EH (cell line): Measurements from ENCODE around the gene EYA2.

Source experiments
- DNase-seq: peaks from one replicate; pipeline ENCODE4 v3.0.0-alpha.2; 2015; ENCODE audit warnings: low read depth

The EYA2 gene

DNA sequence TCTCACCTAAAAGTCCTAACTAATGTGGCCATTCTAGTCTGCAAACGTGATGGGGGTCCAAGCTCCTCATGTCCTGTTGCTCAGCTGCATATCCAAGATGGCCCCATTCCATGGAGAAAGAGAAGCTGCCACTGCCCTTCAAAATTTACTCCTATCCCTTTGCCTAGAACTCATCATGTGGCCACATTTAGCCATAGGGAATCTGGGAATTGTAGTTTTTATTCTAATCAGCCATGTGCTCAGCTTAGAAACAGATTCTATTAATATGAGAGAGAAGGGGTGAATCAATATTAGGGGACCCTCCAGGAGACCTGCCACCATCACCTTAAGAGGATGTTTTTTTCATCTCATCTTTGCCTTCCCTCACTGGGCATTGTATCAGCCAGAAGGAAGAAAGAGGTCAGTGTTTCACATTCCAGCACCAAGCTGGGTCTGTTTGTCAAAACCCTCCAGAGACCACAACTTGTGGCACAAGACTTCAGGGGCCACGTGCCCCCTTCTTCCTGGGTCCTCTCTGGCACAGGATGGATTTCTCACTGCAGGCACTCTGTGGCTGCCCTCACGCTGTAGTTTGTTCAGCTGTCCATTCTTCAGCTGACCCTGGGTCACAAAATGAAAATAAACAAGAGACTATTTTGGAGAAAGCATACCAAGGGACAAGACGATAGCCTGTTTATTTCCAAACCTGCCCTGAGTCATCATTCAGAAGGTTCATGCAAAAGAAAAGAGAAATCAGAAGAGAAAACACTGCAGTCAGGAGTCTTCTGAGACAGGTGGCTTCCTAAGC lies 172.0 kb downstream of the EYA2 start:
- DNase-seq = peak; percentile 42

DNA sequence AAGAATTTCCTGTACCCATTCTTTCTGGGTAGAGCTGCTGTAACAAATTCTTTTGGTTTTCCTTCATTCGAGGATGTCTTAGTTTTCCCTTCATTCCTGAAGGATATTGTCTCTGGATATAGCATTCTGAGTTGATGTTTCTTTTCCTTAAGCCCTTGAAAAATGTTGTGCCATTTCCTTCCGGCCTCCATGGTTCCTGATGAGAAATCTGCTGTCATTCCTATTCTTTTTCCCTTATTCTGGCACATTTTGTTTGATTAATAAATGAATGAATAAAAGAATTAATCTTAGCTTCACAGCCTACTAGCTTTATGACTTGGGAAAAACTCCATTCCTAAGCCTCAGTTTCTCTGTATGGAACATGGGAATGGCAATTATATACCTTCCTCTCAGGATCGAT lies 173.1 kb downstream of the EYA2 start:
- no peak for DNase-seq

DNA sequence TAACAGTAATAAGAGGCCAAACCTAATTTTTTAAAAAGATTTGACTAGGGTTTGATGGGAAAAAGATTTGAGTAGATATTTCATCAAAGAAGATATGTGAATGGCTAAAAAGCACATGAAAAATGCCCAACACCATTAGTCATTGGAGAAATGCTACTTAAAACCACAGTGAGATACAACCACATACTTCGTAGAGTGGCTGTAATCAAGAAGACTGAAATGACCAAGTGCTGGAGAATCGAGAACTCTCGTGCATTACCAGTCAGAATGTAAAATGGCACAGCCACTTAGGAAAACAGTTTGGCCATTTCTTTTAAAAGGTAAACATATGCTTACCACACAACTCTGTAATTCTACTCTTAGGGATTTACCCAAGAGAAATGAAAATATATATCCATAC lies 175.5 kb downstream of the EYA2 start:
- DNase-seq = peak; percentile 19

DNA sequence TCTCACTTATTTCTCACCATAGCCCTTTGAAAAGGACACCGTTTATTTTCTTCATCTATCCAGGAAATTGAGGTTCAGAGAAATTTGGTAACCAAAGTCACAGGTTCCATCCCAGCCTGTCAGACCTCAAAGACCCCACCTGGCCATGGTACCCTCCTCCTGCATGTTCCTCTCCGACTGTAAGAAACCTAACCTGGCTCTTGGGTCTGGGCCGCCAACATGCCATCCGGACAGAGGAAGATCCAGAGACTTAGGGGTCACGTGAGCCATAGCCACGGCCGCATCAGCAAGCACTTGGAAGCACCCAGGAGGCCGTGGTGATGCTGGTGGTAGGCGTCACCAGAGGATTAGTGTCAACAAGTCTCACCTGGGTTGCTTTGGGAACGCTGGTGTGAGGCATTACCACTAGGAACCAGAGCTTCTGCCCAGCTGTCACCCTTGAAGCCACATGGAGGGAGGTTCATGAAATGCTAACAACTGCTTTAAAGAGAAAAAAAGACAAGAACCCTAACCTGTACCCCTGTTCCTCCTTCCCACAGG lies 177.1 kb downstream of the EYA2 start:
- no peak for DNase-seq

DNA sequence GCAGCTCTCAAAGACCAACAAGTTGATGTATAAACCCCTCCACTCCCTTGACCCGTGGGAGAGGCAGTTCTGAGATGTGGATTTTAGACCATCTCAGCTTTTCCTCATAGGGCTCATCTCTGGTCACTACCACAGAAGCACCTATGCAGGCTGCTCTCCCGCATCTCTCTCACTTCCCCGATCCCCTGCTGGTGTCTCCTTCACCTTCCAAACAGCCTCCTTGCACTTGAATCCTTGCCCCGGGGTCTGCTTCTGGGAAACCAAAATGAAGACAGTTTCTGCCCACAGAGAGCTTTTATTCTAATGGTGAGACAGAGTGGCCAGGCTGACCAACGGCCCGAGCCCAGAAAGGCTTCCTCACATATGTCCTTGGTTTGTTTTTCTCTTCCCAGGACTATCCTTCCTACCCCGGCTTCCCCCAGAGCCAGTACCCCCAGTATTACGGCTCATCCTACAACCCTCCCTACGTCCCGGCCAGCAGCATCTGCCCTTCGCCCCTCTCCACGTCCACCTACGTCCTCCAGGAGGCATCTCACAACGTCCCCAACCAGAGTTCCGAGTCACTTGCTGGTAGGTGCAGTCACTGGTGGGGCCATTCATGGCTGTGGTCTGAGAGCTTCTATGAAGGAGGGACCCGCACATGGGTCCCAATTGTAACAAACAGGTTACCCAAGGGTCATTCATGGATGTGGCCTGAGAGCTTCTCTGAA lies 179.3 kb downstream of the EYA2 start:
- DNase-seq = no peak

DNA sequence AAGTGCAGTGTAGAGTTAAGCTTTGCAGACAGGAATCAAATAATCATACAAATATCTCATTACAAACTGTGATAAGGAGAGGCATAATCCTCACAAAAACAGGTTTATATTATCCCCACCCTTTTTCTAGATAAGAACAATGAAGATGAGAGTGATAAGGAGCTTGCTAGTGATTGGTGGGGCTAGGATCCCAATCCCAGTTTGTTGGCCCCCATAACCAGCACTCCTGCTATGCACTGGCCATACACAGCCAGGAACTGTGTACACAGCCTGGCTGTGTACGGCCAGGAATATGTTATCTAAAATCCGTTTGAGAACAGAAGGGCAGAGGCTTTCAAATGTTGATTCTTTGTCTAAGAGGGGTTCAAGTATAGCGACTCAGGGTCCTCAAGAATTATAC lies 180.6 kb downstream of the EYA2 start:
- no peak for DNase-seq

DNA sequence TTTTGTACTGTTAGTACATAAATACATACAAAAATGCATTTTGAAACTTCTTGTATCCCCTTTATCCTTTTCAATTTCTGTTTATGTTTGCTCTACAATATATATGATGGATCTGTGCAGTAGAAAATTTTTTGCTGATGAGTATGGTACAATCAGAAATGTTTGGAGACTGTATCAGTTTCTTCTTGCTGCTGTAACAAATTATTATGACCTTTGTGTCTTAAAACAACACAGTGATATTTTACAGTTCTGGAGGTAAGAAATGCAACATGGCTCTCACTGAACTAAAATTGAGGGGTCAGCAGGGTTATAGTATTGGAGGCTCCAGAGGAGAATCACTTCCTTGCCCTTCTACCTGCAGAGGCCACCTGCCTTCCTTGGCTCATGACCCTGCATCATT lies 184.4 kb downstream of the EYA2 start:
- no peak for DNase-seq

DNA sequence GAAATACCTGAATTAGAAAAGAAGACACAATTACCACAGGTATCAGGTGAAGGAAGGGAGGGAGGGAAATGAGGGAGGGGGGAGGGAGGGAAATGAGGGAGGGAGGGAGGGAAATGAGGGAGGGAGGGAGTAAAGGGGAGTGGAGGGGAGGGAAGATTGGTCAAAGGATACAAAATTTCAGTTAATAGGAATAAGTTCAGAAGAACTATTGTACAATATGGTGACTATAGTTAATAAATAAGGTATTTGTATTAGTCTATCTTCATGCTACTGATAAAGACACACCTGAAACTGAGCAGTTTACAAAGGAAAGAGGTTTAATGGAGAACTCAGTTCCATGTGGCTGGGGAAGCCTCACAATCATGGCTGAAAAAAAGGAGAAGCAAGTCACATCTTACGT lies 185.7 kb downstream of the EYA2 start:
- DNase-seq = no peak

DNA sequence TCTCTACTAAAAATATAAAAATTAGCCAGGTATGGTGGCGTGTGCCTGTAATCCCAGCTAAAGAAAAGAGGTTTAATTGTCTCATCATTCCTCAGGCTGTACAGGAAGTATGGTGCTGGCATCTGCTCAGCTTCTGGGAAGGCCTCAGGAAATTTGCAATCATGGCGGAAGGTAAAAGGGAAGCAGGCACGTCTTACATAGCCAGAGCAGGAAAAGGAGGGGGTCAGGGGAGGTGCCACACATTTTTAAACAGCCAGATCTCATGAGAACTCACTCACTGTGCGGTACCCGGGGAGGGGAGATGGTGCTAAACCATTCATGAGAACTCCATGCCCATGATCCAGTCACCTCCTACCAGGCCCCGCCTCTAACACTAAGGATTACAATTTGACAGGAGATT lies 191.7 kb downstream of the EYA2 start:
- no peak for DNase-seq

DNA sequence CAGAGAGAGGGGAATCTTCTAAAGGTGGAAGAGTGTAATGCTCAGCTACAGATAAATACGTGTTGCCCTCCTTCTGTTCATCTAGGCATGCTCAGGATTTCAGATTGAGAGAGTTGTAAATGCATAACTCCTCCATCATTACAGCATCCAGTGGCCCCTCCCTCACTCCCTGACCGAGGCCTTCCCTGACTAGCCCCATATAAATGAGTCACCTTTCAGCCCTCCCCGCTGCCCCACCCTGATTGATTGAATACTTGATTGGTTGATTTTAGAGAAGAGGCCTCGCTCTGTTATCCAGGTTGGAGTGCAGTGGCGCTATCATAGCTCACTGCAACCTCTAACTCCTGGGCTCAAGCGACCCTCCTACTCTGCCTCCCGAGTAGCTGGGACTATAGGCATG lies 193.7 kb downstream of the EYA2 start:
- no peak for DNase-seq

DNA sequence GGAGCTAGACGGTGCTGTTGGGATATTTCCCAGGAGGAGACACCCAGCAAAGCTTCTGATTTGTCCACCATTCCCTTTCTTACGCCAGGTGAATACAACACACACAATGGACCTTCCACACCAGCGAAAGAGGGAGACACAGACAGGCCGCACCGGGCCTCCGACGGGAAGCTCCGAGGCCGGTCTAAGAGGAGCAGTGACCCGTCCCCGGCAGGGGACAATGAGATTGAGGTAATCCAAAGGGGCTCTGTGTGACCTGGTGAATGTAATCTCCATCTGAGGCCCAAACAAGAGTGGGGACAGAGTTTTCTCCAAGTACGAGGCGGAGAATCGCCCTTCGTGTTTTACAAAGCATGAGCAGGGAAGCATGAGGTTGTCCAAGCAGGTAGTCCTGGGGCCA lies 194.5 kb downstream of the EYA2 start:
- no peak for DNase-seq

DNA sequence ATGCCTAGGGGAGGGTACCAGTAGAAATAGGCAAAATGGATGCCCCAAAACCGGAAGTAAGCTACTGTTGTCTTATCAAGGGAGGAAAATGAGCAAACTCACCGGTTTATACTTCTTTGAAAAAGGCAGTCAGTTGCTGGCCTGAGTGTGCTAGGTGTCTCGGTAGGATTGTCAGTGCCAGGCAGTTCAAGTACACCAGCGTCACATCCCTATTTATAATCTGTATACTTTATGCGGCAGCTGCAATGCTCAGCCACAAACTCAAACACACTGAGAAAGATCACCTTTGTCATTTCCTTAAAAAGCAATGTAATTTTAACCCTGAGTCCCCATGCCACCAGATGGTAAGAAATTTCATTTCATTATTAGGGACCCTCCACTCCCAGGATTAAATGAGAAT lies 196.2 kb downstream of the EYA2 start:
- no peak for DNase-seq

DNA sequence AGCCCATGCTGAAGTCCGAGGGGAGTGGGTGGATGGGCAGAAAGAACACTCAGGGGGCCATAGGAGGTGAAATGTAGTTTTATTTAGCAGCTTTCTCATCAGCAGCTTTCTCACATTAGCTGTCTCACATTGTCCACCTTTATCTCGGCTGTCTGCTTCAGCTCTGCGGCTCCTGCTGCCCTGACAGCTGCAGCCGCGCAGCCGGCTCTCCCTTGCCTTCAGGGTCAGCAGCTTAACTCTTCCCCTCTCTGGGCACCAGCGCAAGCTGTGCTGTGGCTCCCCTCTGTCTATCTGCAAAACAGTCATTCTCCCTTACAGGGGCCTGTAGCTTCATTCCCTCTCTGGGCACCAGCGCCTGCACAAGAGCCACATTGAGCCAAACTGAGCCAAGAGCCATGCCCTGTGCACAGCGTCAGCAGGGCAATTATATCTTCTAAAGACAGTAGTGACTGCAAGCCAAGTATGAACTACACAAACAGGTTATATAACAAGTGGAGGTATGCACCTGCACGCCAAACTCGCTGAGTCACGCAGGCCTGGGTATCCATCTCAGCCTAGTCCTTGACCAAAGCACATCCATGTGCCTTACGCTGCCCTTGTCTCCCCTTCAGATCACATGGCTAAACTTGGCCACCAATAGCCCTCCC lies 198.8 kb downstream of the EYA2 start:
- no peak for DNase-seq

DNA sequence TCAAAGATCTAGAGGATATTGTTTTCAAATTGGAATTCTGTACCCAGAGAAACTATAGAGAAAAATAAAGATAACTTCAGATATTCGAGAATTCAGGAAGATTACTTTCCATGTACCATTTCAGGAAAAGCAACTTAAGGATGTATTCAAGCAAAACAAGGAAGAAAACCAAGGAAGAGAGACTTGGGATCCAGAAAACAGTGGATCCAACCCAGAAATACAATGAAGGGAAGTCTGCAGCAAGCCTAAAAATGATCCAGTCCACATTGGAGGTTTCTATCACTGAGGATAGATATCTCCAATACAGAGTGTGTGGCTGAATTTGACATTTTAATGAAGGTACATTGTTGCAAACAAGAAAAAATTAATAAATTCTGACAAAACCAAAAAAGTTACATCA lies 201.0 kb downstream of the EYA2 start:
- DNase-seq = no peak

DNA sequence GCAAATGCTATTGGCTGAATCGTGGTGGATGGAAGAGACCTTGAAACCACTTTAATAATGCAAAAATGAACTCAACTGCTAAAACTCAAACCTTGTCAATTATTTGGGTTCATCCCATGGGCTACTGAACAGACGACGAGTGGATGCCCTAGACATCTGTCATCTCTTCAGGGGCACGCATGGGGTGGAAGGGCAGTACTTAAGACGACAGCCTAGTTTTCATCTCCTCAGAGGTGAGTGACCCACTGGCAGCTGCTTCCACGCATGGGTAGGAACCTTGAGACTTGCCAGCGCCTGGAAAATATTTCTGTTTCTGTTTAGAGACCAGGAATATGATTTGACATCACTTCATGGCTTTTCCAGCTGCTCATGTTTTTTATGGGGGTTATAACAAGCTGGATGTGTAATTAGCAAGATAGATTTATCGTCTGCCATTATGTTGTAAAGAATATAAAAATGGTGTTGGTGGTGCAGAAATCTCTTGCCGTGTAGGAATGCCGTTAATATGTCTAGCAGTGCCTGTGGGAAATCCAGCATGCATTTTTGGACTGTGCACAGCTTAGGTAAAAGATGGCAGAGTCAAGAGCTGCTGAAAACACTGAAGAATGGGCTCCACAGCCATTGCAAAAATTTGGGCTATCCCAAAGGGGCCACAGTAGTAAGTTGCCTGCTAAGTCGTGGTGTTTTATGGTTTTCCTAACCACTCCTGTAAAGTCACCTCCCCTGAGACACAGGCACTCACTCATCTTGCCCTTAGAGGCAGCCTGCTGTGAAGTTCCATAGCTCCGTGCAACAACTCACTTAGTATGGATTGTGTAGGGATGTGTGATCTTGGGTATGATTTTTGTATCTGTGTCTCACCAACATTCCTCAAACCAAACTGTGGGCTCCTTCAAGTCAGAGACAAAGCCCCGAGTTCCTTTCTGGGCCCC lies 203.3 kb downstream of the EYA2 start:
- DNase-seq = no peak

DNA sequence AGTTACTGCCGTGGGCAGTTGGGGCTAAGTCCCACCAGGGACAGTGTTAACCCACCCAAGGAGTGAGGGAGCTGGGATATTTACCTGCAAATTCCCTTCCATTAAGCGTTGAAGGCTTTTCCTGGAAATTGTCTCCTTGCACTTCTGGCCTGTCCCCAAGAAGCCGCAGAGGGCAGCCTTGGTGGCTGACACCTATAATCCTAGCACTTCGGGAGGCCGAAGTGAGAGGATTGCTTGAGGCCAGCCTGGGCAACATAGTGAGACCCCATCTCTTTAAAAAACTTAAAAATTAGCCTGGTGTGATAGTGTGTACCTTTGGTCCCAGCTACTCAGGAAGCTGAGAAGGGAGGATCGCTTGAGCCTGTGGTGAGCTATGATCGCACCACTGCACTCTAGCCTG lies 204.4 kb downstream of the EYA2 start:
- DNase-seq = no peak

DNA sequence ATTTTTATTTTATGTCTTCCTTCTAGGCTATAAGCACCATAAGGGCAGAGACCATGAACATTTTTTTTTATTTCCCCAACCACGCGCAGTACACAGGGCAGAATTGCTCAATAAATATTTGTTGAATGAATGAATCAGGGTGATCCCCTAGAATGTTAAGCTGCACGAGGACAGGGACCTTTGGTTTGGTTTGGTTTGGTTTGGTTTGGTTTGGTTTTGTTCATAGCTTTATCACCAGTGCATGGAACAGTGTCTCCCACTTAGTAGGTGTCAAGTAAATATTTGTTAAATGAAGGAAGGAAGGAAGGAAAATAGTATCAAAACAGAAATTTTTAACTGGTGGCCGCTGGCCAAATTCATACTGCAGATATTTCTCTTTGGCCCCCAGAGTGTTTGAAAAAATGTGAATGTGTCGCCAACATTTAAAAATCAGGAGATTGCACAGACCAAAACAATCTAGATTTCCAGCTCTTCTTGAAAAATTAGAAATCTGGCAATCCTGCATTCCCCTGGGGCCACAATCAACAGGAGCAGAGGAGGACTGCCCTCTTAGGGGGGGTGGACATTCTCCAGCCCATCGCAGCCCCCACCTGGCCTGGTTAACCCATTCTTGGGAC lies 205.3 kb downstream of the EYA2 start:
- no peak for DNase-seq

DNA sequence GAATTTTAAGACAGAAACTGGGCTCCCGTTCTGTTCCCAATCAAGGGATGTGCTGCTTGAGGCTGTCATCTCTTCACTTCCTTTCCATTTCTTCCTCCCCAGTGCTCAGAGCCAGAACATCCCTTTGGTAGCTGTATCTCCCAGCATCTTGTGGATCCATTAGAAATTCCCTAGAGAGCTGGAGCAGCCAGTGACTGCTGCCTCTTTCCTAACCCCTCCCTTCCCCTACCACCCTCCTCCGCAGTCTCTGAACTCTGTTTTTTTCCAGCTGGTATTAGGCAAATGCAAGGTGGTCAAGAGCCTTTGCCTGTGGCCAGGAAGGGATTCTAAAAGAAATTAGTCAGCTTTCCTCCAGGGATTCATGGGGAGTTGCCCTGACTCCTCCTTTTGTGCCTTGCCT lies 208.0 kb downstream of the EYA2 start:
- DNase-seq = no peak

DNA sequence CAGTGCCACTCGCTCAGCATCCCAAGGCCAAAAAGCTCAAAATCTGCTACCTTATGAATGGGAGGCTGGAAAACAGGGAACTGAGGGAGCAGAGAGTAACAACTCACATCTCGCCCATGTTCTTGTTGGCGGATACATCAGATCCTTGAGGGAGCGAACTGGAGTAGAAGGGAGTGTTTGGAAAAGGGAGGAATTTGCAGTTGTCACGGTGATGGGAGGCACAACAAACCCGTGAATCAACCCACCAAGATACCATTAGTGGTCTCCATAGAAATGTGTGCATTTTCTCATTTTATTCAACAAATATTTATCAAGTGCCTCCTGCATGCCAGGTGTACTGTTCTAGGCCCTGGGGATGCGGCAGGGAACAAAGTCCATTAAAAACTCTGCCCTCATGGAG lies 212.1 kb downstream of the EYA2 start:
- no peak for DNase-seq

DNA sequence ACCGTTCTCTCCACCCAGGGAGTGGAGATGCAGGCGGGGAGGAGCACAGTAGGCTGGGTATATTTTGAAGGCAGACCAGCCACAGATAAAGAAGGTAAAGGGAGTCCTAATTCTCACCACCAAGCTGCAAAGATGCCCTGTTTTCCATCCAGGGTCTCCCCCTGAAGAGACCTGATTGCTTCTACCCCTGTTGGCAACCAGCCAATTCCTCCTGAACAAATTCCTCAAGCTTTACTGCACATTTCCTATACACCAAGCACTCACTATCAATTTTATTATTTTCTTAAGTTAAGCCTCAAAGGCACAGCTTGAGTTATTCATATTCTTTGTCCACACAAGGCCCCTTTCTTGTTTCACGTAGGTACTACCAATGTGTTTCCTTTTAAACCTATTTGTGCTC lies 214.4 kb downstream of the EYA2 start:
- DNase-seq = no peak

DNA sequence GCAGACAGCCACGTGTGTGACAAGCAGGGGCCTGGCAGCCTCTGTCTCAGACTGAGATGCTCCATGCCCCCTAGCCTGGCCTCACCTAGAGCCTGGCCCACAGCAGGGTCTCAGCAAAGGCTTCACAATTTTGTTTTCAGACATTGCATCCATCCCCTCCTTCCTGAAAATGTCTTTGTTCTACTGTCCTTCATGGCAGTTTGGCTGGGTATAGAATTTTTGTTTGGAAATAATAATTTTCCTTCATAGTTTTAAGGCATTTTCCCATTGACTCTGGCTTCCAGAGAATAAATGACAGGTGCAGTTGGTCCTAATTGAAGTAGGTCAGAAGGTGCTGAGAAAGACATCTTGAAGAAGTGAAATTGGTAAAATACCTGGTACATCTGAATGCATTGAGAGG lies 216.2 kb downstream of the EYA2 start:
- DNase-seq = no peak

DNA sequence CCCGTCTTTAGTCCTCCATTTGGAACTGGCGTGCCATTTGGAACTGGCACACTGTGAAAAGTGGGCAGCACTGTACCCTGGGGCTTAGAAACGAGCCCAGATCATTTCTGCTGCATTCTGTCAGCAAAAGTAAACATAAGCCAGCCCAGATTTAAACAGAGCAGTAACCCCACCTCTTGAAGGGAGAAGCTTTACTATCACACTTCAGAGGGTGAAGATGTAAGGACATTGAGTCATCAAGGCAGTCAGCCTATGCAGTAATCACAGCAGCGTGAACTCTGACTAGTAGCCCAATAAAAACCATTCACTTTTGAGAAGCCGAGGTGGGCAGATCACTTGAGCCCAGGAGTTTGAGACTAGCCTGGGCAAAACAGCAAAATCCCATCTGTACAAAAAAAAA lies 216.9 kb downstream of the EYA2 start:
- DNase-seq = peak; percentile 22
